Karpas-422 (cell line): Measurements from ENCODE around the gene RASSF3. TPM values are rescaled to one million over a fixed set of nuclear protein-coding genes. Genes with fewer than 3 reads are reported as not detected.
"Not testable (repeated sequence)": the region's sequence is repeated elsewhere in the genome, so short reads cannot be mapped to it uniquely, and the experiment has no call there.

Experiments
- DNase-seq: peaks from one replicate; pipeline ENCODE4 v3.0.0-alpha.2; 2015
- H2AFZ ChIP-seq: fragments of 200-600 bp; sonication (generic); 2 replicates; pipeline ENCODE4 v1.6.1; 2014; ENCODE audit warnings: antibody characterized with exemption, low read length, mixed read lengths
- H3K27ac ChIP-seq: fragments of 200-600 bp; sonication (generic); 2 replicates; pipeline ENCODE4 v1.5.1; 2014; ENCODE audit warnings: mild to moderate bottlenecking, low read length, moderate library complexity
- H3K27me3 ChIP-seq: fragments of 200-600 bp; sonication (generic); 2 replicates; pipeline ENCODE4 v1.6.1; 2014; ENCODE audit warnings: low read length, mixed read lengths
- H3K36me3 ChIP-seq: fragments of 200-600 bp; sonication (generic); 2 replicates; pipeline ENCODE4 v1.6.1; 2014; ENCODE audit warnings: low read length, mixed read lengths; ENCODE audit not compliant: insufficient read depth
- H3K4me1 ChIP-seq: fragments of 200-600 bp; sonication (generic); 2 replicates; pipeline ENCODE4 v1.6.1; 2014; ENCODE audit warnings: mild to moderate bottlenecking, low read length, mixed read lengths
- H3K4me2 ChIP-seq: fragments of 200-600 bp; sonication (generic); 2 replicates; pipeline ENCODE4 v1.6.1; 2014; ENCODE audit warnings: low read length, low read depth, mild to moderate bottlenecking; ENCODE audit not compliant: poor library complexity, severe bottlenecking
- H3K4me3 ChIP-seq: fragments of 200-600 bp; sonication (generic); 2 replicates; pipeline ENCODE4 v1.5.1; 2014; ENCODE audit warnings: mild to moderate bottlenecking, antibody characterized with exemption, low read length, mixed read lengths
- H3K79me2 ChIP-seq: fragments of 200-600 bp; sonication (generic); 2 replicates; pipeline ENCODE4 v1.6.1; 2014; ENCODE audit warnings: mild to moderate bottlenecking, low read length, mixed read lengths
- H3K9ac ChIP-seq: fragments of 200-600 bp; sonication (generic); 2 replicates; pipeline ENCODE4 v1.6.0; 2014; ENCODE audit warnings: low read length
- H3K9me2 ChIP-seq: fragments of 200-600 bp; sonication (generic), shearing (Covaris generic); replicated peaks from 2 replicates; pipeline ENCODE4 v1.6.0; 2014; ENCODE audit warnings: mild to moderate bottlenecking, low read length, moderate library complexity; ENCODE audit not compliant: insufficient read depth
- H3K9me3 ChIP-seq: fragments of 300-700, 200-600 bp; sonication (generic); 2 replicates; pipeline ENCODE4 v1.6.1; 2014; ENCODE audit warnings: low read length, mixed read lengths
- H4K20me1 ChIP-seq: fragments of 200-600 bp; sonication (generic); 2 replicates; pipeline ENCODE4 v1.6.1; 2014; ENCODE audit warnings: mild to moderate bottlenecking, antibody characterized with exemption, low read length, low read depth; ENCODE audit not compliant: insufficient read depth
- total RNA-seq: library from RNA; depleted of rRNA; stranded (reverse); fragments of >200 nt; shearing (Covaris generic); gene quantifications from 2 replicates; pipeline ENCODE4 v1.2.3, GENCODE V29; 2014; ENCODE audit warnings: low replicate concordance

Gene RASSF3
- total RNA-seq, 1 experiment from 2014 or later: 21.5 TPM

GRCh38 chr12:64650762-64651161, 40.5 kb downstream of the RASSF3 start:
- Histone ChIP-seq H2AFZ (no peak overlapping the region), H3K9me3 (no peaks in the 10 kb centered on the region), H3K4me1 (peaks cover 66% of the 10 kb centered on the region), H3K27ac (peak overlapping the region; percentile 59), H3K79me2 (peaks cover 95% of the 10 kb centered on the region), H4K20me1 (no peaks in the 10 kb centered on the region), H3K9me2 (no peaks in the 10 kb centered on the region), H3K4me3 (no peak overlapping the region), H3K36me3 (no peaks in the 10 kb centered on the region), H3K27me3 (no peaks in the 10 kb centered on the region), H3K4me2 (peak overlapping the region; percentile 54), H3K9ac (no peak overlapping the region)
- DNase-seq: no peak

GRCh38 chr12:64652346-64652745, 42.1 kb downstream of the RASSF3 start:
- Histone ChIP-seq H3K27ac (peak overlapping the region; percentile 59; the same call in 1 of the 2 replicates), H2AFZ (no peak overlapping the region), H3K79me2 (peaks cover 95% of the 10 kb centered on the region), H3K4me3 (no peak overlapping the region), H3K9ac (no peak overlapping the region), H4K20me1 (no peaks in the 10 kb centered on the region), H3K4me2 (no peak overlapping the region), H3K4me1 (peaks cover 58% of the 10 kb centered on the region), H3K9me2 (no peaks in the 10 kb centered on the region), H3K27me3 (no peaks in the 10 kb centered on the region), H3K9me3 (no peaks in the 10 kb centered on the region), H3K36me3 (no peaks in the 10 kb centered on the region)
- DNase-seq: no peak

- peaks cover 56% of the 10 kb centered on the region for H3K4me1 ChIP-seq
- DNase-seq: no peak
- H4K20me1 ChIP-seq: no peaks in the 10 kb centered on the region
- peaks cover 95% of the 10 kb centered on the region for H3K79me2 ChIP-seq
- no peaks in the 10 kb centered on the region for H3K9me2 ChIP-seq
- no peaks in the 10 kb centered on the region for H3K9me3 ChIP-seq
- H3K9ac ChIP-seq: no peak overlapping the region
- no peaks in the 10 kb centered on the region for H3K27me3 ChIP-seq
- no peak overlapping the region for H3K4me3 ChIP-seq
- no peak overlapping the region for H3K4me2 ChIP-seq
- H2AFZ ChIP-seq: no peak overlapping the region
- H3K36me3 ChIP-seq: no peaks in the 10 kb centered on the region
- no peak overlapping the region for H3K27ac ChIP-seq
These were observed 42.8 kb downstream of the RASSF3 start for GRCh38 chr12:64653123-64653522.

- H3K27me3 ChIP-seq, H2AFZ ChIP-seq, H3K36me3 ChIP-seq, H4K20me1 ChIP-seq, H3K9me3 ChIP-seq, H3K9ac ChIP-seq, DNase-seq, H3K27ac ChIP-seq, H3K4me3 ChIP-seq, H3K4me2 ChIP-seq, H3K9me2 ChIP-seq: not testable (repeated sequence)
- Histone ChIP-seq H3K79me2 (peaks cover 96% of the 10 kb centered on the region), H3K4me1 (peaks cover 53% of the 10 kb centered on the region)
These were observed 43.6 kb downstream of the RASSF3 start for GRCh38 chr12:64653907-64654306.

GRCh38 chr12:64655141-64655540, 44.8 kb downstream of the RASSF3 start:
- peaks cover 42% of the 10 kb centered on the region for H3K4me1 ChIP-seq
- H3K9me2 ChIP-seq: no peaks in the 10 kb centered on the region

GRCh38 chr12:64656429-64656828, 46.1 kb downstream of the RASSF3 start:
- Histone ChIP-seq H3K9me3 (no peaks in the 10 kb centered on the region), H3K9me2 (no peaks in the 10 kb centered on the region), H3K79me2 (peaks cover 97% of the 10 kb centered on the region), H3K27ac (peak overlapping the region; percentile 38; the same call in 1 of the 2 replicates), H3K4me1 (peaks cover 32% of the 10 kb centered on the region), H3K9ac (no peak overlapping the region), H2AFZ (no peak overlapping the region), H3K36me3 (no peaks in the 10 kb centered on the region), H3K4me2 (no peak overlapping the region), H3K4me3 (no peak overlapping the region), H3K27me3 (no peaks in the 10 kb centered on the region), H4K20me1 (no peaks in the 10 kb centered on the region)
- no peak for DNase-seq

More at GRCh38 chr12:64655141-64655540, 44.8 kb downstream of the RASSF3 start:
- Histone ChIP-seq H3K9ac (no peak overlapping the region), H3K27ac (no peak overlapping the region), H3K9me3 (no peaks in the 10 kb centered on the region), H4K20me1 (no peaks in the 10 kb centered on the region), H3K79me2 (peaks cover 97% of the 10 kb centered on the region), H3K27me3 (no peaks in the 10 kb centered on the region), H2AFZ (no peak overlapping the region), H3K4me2 (no peak overlapping the region), H3K4me3 (no peak overlapping the region), H3K36me3 (no peaks in the 10 kb centered on the region)
- no peak for DNase-seq

- no peak overlapping the region for H3K27ac ChIP-seq
- H2AFZ ChIP-seq: no peak overlapping the region
- DNase-seq: no peak
- no peak overlapping the region for H3K4me3 ChIP-seq
- H3K9me2 ChIP-seq: no peaks in the 10 kb centered on the region
- H3K9me3 ChIP-seq: no peaks in the 10 kb centered on the region
- no peaks in the 10 kb centered on the region for H4K20me1 ChIP-seq
- H3K36me3 ChIP-seq: no peaks in the 10 kb centered on the region
- H3K4me2 ChIP-seq: no peak overlapping the region
- peaks cover 94% of the 10 kb centered on the region for H3K79me2 ChIP-seq
- peaks cover 26% of the 10 kb centered on the region for H3K4me1 ChIP-seq
- H3K9ac ChIP-seq: no peak overlapping the region
- no peaks in the 10 kb centered on the region for H3K27me3 ChIP-seq
These were observed 48.7 kb downstream of the RASSF3 start for GRCh38 chr12:64658892-64659481.

GRCh38 chr12:64660237-64661018, 50.1 kb downstream of the RASSF3 start:
- Histone ChIP-seq H3K4me3 (no peak overlapping the region), H3K36me3 (no peaks in the 10 kb centered on the region), H3K9me2 (no peaks in the 10 kb centered on the region), H3K4me2 (no peak overlapping the region), H2AFZ (no peak overlapping the region), H3K27me3 (no peaks in the 10 kb centered on the region), H4K20me1 (no peaks in the 10 kb centered on the region), H3K27ac (no peak overlapping the region), H3K4me1 (peaks cover 37% of the 10 kb centered on the region), H3K9me3 (no peaks in the 10 kb centered on the region), H3K79me2 (peaks cover 97% of the 10 kb centered on the region), H3K9ac (no peak overlapping the region)
- no peak for DNase-seq
